ENCODE measurements around the gene MRPL12.

The MRPL12 gene

DNA sequence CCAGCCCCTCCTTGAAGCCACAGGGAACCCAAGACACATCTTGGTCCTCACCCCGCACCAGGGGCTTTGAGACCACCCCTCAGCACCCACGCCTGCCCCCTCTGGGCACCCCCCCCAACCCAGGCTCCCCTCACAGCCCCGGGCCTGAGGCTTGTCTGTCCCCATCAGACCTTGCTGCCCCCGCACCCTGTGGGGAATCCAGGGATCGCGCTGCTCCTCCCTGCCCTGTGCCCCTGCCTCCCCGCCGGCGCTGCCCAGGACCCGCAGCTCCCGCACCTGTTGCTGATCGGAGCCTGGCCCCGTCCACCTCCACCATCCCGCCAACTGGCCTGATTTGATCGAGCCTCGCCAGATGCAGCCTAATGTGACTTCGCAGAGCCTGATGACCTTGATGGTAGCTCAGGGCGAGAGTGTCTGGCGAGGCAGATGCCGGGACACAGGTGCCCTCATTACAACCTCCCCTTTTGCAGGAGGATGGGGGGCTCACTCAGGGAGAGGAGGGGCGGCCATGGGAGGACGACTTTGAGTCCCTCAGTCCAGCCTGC lies 38.0 kb downstream of the MRPL12 start:
- H3K36me3 ChIP-seq, result no peaks in the 10 kb centered on the region
- no peak for DNase-seq
- H3K4me3 ChIP-seq (ENCODE audit: low read depth, low read length), result no peak overlapping the region
- no peaks in the 10 kb centered on the region for H3K27me3 ChIP-seq (ENCODE audit: insufficient read depth, low read depth, severe bottlenecking)
- H3K9me3 ChIP-seq (ENCODE audit: severe bottlenecking), result no peaks in the 10 kb centered on the region
- TF ChIP-seq, protein P1, sequence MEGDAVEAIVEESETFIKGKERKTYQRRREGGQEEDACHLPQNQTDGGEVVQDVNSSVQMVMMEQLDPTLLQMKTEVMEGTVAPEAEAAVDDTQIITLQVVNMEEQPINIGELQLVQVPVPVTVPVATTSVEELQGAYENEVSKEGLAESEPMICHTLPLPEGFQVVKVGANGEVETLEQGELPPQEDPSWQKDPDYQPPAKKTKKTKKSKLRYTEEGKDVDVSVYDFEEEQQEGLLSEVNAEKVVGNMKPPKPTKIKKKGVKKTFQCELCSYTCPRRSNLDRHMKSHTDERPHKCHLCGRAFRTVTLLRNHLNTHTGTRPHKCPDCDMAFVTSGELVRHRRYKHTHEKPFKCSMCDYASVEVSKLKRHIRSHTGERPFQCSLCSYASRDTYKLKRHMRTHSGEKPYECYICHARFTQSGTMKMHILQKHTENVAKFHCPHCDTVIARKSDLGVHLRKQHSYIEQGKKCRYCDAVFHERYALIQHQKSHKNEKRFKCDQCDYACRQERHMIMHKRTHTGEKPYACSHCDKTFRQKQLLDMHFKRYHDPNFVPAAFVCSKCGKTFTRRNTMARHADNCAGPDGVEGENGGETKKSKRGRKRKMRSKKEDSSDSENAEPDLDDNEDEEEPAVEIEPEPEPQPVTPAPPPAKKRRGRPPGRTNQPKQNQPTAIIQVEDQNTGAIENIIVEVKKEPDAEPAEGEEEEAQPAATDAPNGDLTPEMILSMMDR (IDR thresholded peaks at IDR 0.05; ENCODE audit: low read depth, low read length), result no peak
- H3K27ac ChIP-seq, result no peak overlapping the region

DNA sequence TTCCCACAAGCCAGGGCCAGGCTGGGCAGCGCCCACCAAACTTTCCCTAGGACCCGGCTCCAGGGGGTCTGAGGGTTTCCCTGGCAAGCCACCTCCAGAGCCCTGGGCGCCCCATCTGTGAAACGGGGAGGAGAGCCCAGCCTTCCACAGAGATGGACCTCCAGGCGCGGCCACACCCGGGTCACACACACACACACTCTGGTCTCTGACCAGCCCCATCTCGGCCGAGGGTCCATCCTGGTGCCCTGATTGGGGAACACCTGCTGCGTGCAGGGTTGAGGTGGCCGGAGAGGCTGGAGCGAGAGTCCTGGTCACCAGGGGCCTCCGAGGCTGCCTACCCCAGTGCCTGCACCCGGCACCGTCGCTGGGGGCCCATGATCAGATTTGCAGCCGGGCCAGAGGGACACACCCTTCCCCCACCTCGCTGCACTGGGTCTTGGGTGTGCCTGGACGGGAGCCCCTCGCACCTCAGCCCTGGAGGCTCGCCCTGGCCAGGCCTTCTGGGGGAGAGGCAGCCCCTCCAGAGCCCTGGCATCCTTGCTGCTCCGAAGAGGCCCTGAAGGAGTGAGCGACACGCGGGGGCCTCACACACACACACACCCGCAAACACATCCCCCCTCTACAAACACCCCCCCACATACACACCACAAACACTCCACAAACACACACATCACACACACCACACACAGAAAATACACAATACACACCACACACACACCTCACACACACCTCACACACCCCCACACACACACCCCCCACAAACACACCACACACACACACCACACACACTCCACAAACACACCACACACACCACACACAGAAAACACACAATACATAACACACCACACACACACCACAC lies 38.7 kb downstream of the MRPL12 start:
- H3K36me3 ChIP-seq, result no peaks in the 10 kb centered on the region
- no peak overlapping the region for H3K27ac ChIP-seq

More for the DNA sequence above, 38.7 kb downstream of the MRPL12 start:
- DNase-seq, result no peak
- no peaks in the 10 kb centered on the region for H3K9me3 ChIP-seq (ENCODE audit: severe bottlenecking)
- H3K27me3 ChIP-seq (ENCODE audit: insufficient read depth, low read depth, severe bottlenecking), result no peaks in the 10 kb centered on the region
- no peak overlapping the region for H3K4me3 ChIP-seq (ENCODE audit: low read depth, low read length)
- TF ChIP-seq, protein P1 (IDR thresholded peaks at IDR 0.05; ENCODE audit: low read depth, low read length), result no peak

Data from WERI-Rb-1 (cell line).